WTC11 (cell line): ENCODE data around the gene EFCAB12.

ENCODE experiments used
- ESRRA ChIP-seq: sonication (generic); formaldehyde crosslinking; IDR thresholded peaks from 2 replicates; pipeline ENCODE4 v1.8.1; 2022; ENCODE audit warnings: mild to moderate bottlenecking, missing genetic modification reagents, borderline replicate concordance
- FOXP1 ChIP-seq: sonication (generic); formaldehyde crosslinking; IDR thresholded peaks from 2 replicates; pipeline ENCODE4 v1.8.0; 2022; ENCODE audit warnings: missing genetic modification reagents, mild to moderate bottlenecking, moderate library complexity, borderline replicate concordance
- TF ChIP-seq, protein P1 (sequence below): fragments of 200-600 bp; IDR thresholded peaks from 2 replicates; pipeline ENCODE4 v1.8.0; 2022; ENCODE audit warnings: antibody characterized with exemption
- TF ChIP-seq, protein P2 (sequence below): sonication (generic); formaldehyde crosslinking; IDR thresholded peaks from 2 replicates; pipeline ENCODE4 v1.8.0; 2022; ENCODE audit warnings: mild to moderate bottlenecking, missing genetic modification reagents

DNA sequence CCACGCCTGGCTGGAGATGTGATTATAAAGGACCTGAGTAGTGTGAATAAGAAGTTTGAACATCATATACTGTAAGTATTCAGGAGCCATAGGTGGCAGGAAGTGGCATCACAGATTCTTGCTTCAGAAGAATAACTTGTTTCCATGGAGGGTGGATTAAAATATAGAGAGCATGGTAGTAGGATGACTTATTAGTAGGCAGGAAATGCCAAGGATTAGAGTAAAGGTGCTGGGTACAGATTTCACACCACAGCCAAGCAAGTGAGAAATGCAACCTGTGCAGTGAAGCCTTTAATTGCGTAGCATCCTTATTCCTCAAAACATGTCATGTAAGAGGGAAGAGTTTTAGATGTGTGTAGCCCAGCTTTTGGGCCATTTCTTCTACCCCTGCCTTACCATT is 42.4 kb upstream of the EFCAB12 start:
- no peak for TF ChIP-seq ESRRA (CRISPR knock-in tag)
- TF ChIP-seq, protein P1, sequence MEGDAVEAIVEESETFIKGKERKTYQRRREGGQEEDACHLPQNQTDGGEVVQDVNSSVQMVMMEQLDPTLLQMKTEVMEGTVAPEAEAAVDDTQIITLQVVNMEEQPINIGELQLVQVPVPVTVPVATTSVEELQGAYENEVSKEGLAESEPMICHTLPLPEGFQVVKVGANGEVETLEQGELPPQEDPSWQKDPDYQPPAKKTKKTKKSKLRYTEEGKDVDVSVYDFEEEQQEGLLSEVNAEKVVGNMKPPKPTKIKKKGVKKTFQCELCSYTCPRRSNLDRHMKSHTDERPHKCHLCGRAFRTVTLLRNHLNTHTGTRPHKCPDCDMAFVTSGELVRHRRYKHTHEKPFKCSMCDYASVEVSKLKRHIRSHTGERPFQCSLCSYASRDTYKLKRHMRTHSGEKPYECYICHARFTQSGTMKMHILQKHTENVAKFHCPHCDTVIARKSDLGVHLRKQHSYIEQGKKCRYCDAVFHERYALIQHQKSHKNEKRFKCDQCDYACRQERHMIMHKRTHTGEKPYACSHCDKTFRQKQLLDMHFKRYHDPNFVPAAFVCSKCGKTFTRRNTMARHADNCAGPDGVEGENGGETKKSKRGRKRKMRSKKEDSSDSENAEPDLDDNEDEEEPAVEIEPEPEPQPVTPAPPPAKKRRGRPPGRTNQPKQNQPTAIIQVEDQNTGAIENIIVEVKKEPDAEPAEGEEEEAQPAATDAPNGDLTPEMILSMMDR = no peak
- TF ChIP-seq FOXP1 (CRISPR knock-in tag) = no peak
- TF ChIP-seq, protein P2, sequence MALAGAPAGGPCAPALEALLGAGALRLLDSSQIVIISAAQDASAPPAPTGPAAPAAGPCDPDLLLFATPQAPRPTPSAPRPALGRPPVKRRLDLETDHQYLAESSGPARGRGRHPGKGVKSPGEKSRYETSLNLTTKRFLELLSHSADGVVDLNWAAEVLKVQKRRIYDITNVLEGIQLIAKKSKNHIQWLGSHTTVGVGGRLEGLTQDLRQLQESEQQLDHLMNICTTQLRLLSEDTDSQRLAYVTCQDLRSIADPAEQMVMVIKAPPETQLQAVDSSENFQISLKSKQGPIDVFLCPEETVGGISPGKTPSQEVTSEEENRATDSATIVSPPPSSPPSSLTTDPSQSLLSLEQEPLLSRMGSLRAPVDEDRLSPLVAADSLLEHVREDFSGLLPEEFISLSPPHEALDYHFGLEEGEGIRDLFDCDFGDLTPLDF (CRISPR knock-in tag) = no peak
